RPMI8226 (cell line): ENCODE measurements around the gene PTPN3.
"Not testable (repeated sequence)": the region's sequence is repeated elsewhere in the genome, so short reads cannot be mapped to it uniquely, and the experiment has no call there.

Experiments used
- DNase-seq: peaks from one replicate; pipeline ENCODE4 v3.0.0-alpha.2; 2015

PTPN3 gene, protein sequence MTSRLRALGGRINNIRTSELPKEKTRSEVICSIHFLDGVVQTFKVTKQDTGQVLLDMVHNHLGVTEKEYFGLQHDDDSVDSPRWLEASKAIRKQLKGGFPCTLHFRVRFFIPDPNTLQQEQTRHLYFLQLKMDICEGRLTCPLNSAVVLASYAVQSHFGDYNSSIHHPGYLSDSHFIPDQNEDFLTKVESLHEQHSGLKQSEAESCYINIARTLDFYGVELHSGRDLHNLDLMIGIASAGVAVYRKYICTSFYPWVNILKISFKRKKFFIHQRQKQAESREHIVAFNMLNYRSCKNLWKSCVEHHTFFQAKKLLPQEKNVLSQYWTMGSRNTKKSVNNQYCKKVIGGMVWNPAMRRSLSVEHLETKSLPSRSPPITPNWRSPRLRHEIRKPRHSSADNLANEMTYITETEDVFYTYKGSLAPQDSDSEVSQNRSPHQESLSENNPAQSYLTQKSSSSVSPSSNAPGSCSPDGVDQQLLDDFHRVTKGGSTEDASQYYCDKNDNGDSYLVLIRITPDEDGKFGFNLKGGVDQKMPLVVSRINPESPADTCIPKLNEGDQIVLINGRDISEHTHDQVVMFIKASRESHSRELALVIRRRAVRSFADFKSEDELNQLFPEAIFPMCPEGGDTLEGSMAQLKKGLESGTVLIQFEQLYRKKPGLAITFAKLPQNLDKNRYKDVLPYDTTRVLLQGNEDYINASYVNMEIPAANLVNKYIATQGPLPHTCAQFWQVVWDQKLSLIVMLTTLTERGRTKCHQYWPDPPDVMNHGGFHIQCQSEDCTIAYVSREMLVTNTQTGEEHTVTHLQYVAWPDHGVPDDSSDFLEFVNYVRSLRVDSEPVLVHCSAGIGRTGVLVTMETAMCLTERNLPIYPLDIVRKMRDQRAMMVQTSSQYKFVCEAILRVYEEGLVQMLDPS

DNA sequence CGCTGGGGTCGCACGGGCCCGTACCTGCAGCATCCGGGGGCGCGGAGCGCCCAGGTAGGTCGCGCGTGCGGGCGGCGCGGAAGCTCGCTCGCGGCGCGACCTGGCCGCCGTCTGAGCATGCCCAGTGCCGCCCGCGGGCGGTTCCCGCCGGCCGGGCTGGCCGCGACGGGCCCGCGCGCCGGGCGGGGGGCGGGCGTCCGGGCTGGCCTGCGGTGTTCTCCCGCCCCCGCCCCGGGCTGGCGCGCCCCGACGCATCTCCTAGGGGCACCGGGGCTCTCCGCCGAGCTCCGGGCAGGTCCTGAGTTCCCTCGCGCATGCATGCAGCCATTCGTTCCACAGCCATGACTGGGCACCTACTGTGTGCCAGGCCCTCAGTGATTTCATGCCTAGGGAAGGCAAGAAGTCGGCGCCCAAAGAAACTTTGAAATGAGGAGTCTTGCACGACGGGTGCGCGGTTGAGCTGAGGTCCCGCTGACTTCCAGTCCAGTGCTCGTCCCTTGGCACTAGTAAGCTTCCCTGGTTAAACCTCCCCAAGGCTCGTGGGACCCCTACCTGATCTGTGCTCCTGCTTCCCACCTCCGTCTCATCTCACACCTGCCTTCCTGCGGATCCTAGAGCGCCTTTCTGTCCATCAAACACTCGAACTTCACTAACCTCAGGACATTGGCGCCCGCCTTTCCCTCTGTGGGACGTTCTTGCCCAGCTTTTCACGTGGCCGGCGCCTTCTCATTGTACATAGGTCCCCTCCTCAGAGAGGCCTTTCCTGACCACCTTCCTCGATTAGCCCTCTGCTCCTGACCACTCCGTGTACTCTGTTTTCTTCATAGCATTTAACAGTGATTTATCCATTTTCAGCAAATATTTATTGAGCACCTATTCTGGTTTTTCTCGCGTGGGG, at the start of gene PTPN3:
Gene PTPN3, minus strand, starts transcription at position 113 of the 898 bp plus-strand sequence. CDS start 34,873 bp downstream, outside the sequence.
- DNase-seq = no peak

DNA sequence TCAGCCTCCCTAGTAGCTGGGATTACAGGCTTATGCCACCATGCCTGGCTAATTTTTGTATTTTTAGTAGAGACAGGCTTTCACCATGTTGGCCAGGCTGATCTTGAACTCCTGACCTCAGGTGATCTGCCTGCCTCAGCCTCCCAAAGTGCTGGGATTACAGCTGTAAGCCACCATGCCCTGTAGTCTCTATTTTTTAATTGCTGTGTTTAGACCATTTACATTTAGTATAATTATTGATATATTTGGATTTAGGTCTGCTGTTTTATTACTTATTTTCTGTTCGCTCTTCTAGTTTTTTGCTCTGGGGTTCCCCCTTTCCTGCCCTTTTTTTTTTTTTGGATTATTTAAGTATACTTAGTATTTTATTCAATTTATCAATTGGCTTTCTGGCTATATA, 46.8 kb upstream of the PTPN3 start:
- not testable (repeated sequence) for DNase-seq

DNA sequence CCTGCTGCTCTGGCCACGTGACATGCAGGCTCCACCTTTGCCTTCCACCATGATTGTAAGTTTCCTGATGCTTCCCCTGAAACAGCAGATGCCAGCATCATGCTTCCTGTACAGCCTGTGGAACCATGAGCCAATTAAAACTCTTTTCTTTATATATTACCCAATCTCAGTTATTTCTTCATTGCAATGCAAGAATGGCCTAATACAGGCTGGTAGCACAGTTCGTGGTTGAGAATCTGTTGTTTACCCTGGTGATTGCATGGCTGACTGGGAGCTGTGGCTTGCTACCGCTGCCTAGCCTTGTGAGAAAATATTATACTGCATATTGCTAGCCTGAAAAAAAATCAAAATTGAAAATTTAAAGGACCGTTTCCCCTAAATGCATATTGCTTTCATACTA, 44.8 kb upstream of the PTPN3 start:
- no peak for DNase-seq

DNA sequence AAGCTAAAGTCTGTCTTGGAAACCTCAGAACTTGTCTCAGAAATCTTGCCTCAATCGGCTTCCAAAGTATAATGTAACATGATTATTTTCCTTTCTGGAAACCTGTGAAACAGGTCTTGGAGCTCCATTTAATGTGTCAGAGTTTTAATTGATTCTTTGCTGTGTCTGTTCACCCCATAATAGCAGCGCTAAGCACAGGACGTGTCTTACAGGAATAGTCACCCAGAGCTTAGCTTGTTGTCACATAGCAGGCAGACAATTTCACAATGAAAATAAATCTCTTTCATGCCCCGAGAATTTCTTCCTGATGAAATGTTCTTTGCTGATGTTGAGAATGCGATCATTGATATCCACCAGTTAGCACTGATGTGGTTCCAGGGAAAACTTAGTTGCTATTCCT, 40.2 kb upstream of the PTPN3 start:
- DNase-seq = no peak

DNA sequence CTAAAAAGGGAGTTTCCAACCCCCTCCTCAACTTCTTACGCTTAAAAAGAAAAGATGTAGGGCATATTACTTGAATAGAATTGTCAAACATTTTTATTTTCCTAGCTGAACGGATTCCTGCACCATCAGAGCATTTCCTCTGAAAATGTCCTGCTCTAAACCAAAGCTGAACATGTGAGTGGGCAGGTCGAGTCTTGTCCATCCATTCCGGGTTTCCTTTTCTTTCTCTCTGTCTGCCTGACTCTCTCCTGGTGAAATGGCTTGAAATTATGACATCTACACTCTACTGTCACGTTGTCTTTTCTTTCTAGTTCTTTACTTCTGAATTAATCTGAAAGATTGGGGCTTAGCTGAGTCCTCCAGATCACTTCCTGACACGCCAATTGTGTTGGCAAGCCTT, 39.2 kb upstream of the PTPN3 start:
- no peak for DNase-seq

DNA sequence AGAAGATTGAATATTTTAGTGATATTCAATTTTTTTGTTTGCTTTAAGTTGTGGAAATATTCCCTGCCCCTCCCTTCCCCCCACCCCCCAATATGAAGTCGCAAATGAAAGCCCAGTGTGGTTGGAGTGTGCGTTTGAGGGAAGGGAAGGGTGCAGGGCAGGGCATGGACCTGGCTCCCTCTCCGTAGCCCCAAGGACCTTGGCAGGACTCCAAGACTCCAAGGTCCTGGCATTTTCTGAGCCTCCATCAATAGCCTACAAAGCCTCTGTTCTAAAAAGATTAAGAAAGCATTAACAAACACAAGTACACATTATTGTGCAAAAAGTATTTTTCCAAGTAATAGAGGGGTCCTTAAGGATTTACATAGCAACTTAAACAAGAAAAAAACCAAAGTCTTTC, 38.8 kb upstream of the PTPN3 start:
- no peak for DNase-seq

DNA sequence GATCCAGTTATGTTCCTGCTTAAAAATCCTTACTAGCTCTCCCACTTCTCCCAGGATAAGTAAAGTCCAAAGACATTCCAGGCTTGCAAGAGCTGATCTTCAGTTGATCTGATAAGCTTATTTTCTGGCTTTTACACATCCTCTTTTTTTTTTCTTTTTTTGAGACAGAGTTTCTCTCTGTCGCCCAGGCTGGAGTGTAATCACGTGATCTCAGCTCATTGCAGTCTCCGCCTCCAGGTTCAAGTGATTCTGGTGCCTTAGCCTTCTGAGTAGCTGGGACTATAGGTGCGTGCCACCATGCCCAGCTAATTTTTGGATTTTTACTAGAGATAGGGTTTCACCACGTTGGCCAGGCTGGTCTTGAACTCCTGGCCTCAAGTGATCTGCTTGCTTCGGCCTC, 37.3 kb upstream of the PTPN3 start:
- DNase-seq = peak; percentile 5

DNA sequence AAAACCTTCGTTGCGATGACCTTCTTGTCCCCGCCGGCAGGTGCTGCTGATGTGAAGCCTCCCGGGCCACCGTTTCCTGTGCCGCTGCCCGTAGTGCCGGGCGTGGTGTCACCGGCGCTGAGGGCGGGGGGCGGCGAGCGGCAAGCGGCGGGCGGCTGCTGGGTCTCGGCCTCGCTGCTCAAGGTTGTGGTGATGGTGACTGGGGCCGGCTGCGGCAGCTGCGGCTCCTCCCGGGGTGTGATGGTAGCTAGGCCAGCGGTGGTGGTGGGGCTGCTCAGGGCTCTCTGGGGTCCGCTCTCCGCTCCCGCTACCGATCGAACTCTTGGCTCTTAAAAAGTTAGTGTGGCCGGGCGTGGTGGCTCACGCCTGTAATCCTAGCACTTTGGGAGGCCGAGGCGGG, 36.0 kb upstream of the PTPN3 start:
- no peak for DNase-seq

DNA sequence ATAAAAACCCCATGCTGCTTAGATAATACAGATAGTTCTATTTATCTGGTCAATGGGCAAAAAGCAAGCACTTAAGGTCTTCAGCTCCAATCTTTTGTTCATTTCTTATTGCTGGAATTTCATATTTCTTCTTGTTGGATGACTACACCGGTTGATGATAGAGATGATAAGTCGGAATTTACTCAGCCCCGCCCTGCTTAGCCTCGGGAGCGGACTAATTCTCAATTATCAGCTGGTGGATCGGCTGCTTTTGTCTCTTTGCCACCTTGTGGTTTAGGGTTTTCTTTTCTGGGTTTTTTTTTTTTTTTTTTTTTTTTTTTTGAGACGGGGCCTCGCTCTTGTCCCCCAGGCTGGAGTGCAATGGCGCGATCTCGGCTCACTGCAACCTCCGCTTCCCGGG, 34.5 kb upstream of the PTPN3 start:
- DNase-seq = not testable (repeated sequence)

DNA sequence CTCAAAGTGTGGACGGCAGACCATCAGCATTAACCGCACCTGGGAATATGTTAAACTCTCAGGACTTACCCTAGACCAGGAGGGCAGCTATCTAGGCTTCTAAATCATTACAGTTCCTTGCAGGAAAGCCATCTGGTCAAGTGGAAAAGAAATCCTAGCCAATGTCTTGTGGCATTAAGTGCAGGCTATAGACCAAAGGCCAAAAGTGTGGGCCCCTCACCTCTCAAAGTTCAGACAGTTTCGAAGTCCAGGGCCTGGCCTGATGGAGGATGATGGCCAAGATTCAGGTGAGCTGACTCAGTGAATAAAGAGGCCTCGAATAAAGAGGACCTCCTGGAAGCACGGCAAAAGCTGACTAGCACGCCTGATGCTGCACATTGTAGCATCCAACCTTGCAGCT, 24.0 kb upstream of the PTPN3 start:
- no peak for DNase-seq

DNA sequence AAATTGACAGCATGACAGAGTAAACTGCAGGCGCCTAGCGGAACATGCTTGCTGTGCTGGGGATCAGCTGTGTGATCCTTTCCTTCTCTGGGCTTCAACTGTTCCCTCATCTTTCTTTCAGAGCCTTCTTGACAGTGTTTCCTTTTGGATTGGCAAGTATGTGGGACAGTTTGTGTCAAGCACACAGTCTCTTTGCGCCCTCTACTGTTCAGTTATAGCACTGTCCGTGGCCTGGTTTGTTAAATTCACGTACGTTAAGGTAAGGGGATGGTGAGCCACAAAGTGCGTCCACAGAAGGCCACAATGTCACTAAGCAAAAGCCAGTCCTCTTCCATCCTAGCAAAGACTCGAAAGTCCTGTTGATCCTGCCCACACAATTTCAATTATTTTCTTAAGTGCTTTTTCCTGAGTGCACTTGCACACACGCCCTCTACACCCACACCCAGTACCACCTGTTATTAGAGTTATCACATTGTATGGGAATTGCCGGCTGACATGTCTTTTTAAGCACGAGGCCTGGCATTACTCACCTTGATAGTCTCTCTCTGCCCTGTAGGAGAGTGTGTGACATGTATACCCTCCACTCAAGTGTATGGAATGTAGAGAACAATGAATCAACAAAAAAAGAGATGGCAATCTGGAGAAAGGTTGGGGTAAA, 22.5 kb upstream of the PTPN3 start:
- peak; percentile 67 for DNase-seq

DNA sequence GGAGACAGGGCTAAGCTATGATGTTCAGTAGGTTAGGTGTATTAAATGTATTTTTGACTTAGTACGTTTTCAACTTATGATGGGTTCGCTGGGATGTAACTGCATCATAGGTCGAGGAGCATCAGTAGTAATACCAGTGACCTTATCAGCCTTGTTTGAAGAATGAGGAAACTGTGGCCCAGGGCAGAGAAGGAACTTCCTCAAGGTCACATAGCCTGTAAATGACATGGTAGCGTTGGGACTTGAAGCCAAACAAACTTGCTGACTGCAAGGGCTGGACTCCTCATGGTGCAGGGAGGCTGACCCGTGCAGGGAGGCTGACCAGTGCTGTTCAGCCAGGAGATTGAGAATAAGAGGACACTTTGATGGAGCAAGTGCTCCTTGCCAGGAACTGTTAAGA, 21.3 kb upstream of the PTPN3 start:
- no peak for DNase-seq

DNA sequence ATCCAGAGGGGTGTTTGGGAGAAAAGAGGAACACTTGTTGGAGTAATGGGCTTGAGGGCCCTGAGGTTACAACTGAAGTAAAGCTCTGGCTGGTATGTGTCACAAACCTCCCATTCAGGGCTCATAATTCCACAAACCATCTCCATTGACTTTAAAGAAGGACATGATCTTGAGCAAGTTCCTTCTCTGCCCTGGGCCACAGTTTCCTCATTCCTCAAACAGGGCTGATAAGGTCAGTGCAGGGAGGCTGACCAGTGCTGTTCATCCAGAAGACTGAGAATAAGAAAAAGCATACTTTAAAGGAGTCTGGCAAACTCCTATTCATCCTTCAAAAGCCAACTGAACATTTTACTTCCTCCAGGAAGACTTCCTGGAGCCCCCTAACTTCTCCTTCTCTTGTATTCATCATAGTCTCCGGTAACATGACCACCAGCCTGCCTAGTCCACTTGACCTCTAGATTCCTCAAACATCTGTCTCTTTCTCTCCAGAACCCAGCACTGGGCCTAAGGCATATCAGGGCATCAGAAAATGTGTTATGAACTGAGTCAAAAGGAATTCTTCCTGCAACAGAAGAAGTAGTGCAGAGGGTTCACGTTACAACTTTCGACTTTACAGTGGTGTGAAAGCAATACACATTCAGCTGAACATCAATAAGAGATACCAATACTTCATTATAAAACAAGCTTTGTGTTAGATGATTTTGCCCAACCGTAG, 20.7 kb upstream of the PTPN3 start:
- no peak for DNase-seq

DNA sequence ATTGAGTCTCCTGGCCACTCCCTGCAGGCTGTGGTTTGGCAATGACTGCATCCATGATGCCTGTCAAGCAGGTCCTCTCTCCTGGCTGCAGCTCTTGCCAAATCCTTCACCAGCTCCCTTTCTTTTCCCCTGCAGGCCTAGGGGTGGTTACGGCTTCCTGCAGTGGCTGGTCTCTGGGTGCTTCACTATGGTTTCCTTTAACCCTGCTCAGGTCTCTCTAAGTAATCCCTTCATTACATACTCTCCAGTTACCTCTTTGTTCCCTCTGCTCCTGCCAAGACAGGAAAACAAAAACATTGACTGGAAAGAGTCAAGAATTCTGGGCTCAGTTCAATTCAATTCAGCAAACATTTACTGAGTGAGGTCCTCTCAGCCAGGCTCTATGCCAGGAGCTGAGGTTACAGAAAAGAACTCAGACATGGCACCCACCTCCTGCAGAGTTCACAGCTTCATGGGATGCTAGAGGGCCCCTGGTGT, 19.8 kb upstream of the PTPN3 start:
- no peak for DNase-seq

DNA sequence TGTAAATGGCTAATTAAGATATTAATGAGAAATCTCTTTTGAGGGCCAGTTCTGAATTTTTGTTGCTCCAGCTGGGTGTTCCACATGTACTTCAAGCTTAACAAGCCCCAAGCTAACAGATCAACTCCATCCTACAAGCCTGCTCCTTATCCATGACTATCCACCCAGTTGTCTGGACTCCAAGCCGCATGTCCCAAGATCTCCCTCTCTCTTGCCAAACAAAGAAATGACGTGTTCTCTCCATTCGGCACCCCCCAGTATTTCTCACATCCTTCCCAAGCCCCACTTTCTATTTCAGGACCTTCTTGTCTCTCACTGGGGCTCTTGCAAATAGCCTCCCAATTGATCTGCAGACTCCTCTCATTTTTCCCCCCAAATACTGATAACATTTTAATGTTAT, 15.8 kb upstream of the PTPN3 start:
- DNase-seq = no peak

DNA sequence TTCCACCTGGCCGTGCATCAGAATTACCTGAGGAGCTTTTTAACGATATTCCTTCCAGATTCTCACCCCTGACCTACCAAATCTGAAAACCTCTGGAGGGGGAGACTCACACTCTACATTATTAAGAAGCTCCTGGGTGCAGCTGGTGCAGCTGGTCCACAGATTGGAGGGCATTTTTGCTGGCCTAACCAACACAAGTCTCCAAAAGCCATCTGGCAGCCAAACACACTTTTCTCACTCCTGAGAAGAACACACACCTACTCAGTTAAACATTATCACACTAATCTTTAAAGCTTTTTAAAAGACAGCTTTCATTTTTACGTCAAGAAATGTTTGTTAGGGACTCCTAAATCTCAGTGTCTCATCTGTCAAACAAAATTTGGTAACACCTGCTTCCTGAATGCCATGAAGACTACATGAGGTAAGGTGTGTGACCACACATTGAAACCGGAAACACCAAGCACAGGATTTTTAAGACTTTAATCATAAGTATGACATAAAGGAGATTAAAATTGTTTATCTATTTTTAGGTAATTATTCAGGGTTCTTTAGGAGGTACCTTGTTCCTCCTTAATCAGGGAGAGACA, 14.2 kb upstream of the PTPN3 start:
- DNase-seq = no peak

DNA sequence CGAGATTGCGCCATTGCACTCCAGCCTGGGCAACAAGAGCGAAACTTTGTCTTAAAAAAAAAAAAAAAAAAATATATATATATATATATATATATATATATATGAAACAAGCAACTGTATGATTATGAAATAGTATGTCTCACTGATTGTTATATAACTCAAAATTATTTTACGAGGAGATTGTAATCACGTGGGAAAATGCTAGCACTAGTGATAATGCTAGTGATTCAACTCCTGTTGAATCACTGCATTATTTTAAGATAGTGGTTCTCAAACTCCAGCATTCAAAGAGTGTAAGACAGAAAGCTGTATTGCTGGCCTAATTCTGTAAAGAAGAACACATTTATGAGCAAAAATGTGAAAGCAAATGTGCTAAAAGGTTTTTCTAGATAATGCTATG, 12.4 kb upstream of the PTPN3 start:
- DNase-seq = no peak

DNA sequence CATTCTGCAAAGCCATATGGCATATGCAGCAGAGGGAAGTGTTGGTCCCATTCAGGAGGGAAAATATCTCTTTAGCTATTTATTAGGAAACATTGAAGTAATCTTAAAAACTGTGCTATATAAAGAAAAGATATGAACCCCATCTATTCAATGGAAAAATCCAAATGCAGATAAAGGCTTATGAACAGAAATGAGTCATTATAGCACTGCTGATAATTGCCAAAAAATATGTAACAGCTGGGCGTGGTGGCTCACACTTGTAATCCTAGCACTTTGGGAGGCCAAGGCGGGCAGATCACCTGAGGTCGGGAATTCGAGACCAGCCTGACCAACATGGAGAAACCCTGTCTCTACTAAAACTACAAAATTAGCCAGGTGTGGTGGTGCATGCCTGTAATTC, 11.9 kb upstream of the PTPN3 start:
- DNase-seq = not testable (repeated sequence)

DNA sequence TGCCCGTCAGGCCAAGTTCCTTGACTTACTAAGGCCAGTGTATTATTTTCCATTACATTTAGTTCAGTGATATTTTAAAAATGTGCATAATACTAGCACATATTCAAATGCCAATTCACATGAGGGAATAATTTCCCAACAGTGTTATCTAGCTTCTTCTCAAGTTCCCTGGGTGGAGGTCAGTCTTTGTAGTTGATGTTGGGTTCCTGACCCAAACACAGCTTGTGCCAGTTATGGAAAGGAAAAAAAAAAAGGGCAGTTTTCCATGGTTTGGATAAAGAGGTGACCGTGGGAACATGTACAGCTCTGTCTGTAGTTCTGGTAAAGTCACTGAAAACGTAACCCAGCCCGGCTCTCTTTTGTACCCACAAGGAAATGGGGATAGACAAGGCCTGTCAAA, 11.5 kb upstream of the PTPN3 start:
- no peak for DNase-seq

DNA sequence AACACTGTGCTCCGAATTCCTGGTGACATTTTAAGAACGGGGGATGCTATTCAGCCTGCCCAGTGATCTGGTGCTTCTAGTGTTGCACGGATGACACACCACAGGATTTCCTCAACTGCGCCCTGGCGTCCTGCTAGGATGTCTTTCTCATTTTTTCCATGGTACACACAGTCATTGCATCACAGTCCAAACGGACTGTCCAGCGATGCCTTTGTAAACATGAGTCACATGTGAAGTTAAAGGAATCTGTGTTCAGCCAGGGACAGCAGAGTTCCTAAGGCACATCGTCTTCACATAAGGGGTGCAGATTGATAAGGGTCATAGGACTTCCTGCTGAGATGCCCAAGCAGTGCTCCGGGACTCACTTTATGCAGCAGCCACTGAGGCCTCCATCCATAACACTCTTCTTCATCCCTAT, 9.3 kb upstream of the PTPN3 start:
- no peak for DNase-seq

DNA sequence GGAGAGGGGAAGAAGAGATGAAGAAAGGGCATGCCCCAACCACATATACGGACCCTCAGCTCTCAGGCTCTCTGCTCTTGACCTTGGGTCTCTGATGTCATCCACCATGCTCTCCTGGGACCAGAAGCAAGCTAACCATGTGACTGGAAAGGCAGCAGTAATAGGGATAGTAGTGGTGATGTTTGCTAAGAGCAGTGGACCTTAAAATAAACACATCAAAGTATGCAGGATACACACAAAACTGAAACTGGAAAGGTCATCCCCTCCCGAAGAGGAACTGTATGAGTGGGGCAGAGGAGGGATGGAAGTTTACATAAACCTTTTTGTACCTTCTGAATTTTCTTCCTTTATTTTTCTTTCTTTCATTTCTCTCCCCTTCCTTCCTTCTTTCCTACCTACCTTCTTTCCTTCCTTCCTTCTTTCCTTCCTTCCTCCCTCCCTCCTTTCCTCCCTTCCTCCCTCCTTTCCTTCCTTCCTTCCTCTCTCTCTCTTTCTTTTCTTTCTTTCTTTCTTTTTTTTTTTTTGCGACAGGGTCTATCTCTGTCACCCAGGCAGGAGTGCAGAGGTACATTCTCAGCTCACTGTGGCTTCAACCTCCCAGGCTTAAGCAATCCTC, 8.1 kb upstream of the PTPN3 start:
- no peak for DNase-seq
